H9 (cell line): ENCODE results near the gene SPANXN2. TPM values are rescaled to one million over a fixed set of nuclear protein-coding genes. Genes with fewer than 3 reads are reported as not detected.

ENCODE experiments used
- DNase-seq: peaks from one replicate; pipeline ENCODE4 v3.0.0-alpha.2; 2017
- H2AFZ ChIP-seq: one replicate; pipeline ENCODE4 v1.6.1; 2013; ENCODE audit warnings: mild to moderate bottlenecking, low read length, control low read depth, moderate library complexity
- H2AK5ac ChIP-seq: 2 replicates; pipeline ENCODE4 v1.6.1; 2013; ENCODE audit warnings: low read length, control low read depth, mixed read lengths; ENCODE audit not compliant: insufficient read length
- H2BK120ac ChIP-seq: one replicate; pipeline ENCODE4 v1.6.1; 2013; ENCODE audit warnings: low read depth, mild to moderate bottlenecking, low read length, control low read depth, inconsistent platforms; ENCODE audit not compliant: poor library complexity, severe bottlenecking
- H2BK12ac ChIP-seq: 2 replicates; pipeline ENCODE4 v1.6.1; 2013; ENCODE audit warnings: low read length, control low read depth, mixed read lengths, low read depth; ENCODE audit not compliant: insufficient read length
- H2BK15ac ChIP-seq: 2 replicates; pipeline ENCODE4 v1.6.1; 2013; ENCODE audit warnings: low read depth, low read length, control low read depth
- H2BK20ac ChIP-seq: one replicate; pipeline ENCODE4 v1.6.1; 2013; ENCODE audit warnings: low read depth, mild to moderate bottlenecking, low read length, control low read depth, inconsistent platforms; ENCODE audit not compliant: poor library complexity, severe bottlenecking
- H2BK5ac ChIP-seq: 2 replicates; pipeline ENCODE4 v1.6.1; 2013; ENCODE audit warnings: low read length, control low read depth, mixed read lengths; ENCODE audit not compliant: insufficient read length
- H3K14ac ChIP-seq: 2 replicates; pipeline ENCODE4 v1.6.1; 2013; ENCODE audit warnings: low read length, control low read depth; ENCODE audit not compliant: insufficient read depth
- H3K18ac ChIP-seq: 2 replicates; pipeline ENCODE4 v1.6.1; 2013; ENCODE audit warnings: low read depth, mild to moderate bottlenecking, mixed read lengths, low read length, control low read depth; ENCODE audit not compliant: insufficient read length
- H3K23ac ChIP-seq: 2 replicates; pipeline ENCODE4 v1.6.1; 2013; ENCODE audit warnings: low read length, control low read depth, mixed read lengths, low read depth; ENCODE audit not compliant: insufficient read length
- H3K23me2 ChIP-seq: 2 replicates; pipeline ENCODE4 v1.6.1; 2013; ENCODE audit warnings: low read depth, mild to moderate bottlenecking, mixed read lengths, low read length, control low read depth; ENCODE audit not compliant: insufficient read length, poor library complexity, severe bottlenecking
- H3K27ac ChIP-seq: 2 replicates; pipeline ENCODE4 v1.5.1; 2013; ENCODE audit warnings: low read length, control low read depth, mixed read lengths, low read depth; ENCODE audit not compliant: insufficient read length
- H3K27me3 ChIP-seq: 2 replicates; pipeline ENCODE4 v1.6.1; 2013; ENCODE audit warnings: low read length, control low read depth, inconsistent platforms; ENCODE audit not compliant: insufficient read depth
- H3K4ac ChIP-seq: 2 replicates; pipeline ENCODE4 v1.6.1; 2013; ENCODE audit warnings: low read depth, mild to moderate bottlenecking, control low read depth, inconsistent platforms, low read length, moderate library complexity
- H3K4me1 ChIP-seq: 2 replicates; pipeline ENCODE4 v1.6.1; 2013; ENCODE audit warnings: low read length, control low read depth, inconsistent platforms; ENCODE audit not compliant: insufficient read depth
- H3K4me2 ChIP-seq: 2 replicates; pipeline ENCODE4 v1.6.1; 2013; ENCODE audit warnings: low read length, control low read depth, mixed read lengths; ENCODE audit not compliant: insufficient read length, insufficient read depth
- H3K56ac ChIP-seq: 2 replicates; pipeline ENCODE4 v1.6.1; 2013; ENCODE audit warnings: low read depth, mild to moderate bottlenecking, mixed read lengths, low read length, control low read depth; ENCODE audit not compliant: insufficient read length
- H3K79me1 ChIP-seq: 2 replicates; pipeline ENCODE4 v1.6.1; 2013; ENCODE audit warnings: low read depth, mild to moderate bottlenecking, moderate library complexity, low read length, control low read depth, inconsistent platforms; ENCODE audit not compliant: insufficient read depth, poor library complexity, severe bottlenecking
- H3K79me2 ChIP-seq: 2 replicates; pipeline ENCODE4 v1.6.1; 2013; ENCODE audit warnings: low read length, control low read depth, inconsistent platforms; ENCODE audit not compliant: insufficient read depth
- H3K9ac ChIP-seq: 2 replicates; pipeline ENCODE4 v1.6.1; 2013; ENCODE audit warnings: low read length, control low read depth, mixed read lengths; ENCODE audit not compliant: insufficient read length; ENCODE audit errors: extremely low read depth
- H3K9me3 ChIP-seq: one replicate; pipeline ENCODE4 v1.6.1; 2013; ENCODE audit warnings: low read depth, low read length, inconsistent platforms; ENCODE audit not compliant: control insufficient read depth
- H3T11ph ChIP-seq: one replicate; pipeline ENCODE4 v1.6.1; 2013; ENCODE audit warnings: mild to moderate bottlenecking, low read length, control low read depth, inconsistent platforms
- H4K20me1 ChIP-seq: one replicate; pipeline ENCODE4 v1.6.1; 2013; ENCODE audit not compliant: control insufficient read depth, insufficient read length, insufficient read depth
- H4K5ac ChIP-seq: 2 replicates; pipeline ENCODE4 v1.6.1; 2013; ENCODE audit warnings: low read depth, mild to moderate bottlenecking, mixed read lengths, low read length, control low read depth; ENCODE audit not compliant: insufficient read length
- H4K8ac ChIP-seq: replicated peaks from 2 replicates; pipeline ENCODE4 v1.6.1; 2013; ENCODE audit warnings: low read length, control low read depth, mixed read lengths, low read depth; ENCODE audit not compliant: insufficient read length
- H4K91ac ChIP-seq: 2 replicates; pipeline ENCODE4 v1.6.1; 2013; ENCODE audit warnings: low read depth, mild to moderate bottlenecking, moderate library complexity, mixed read lengths, low read length, control low read depth; ENCODE audit not compliant: insufficient read length
- H3K27ac Mint-ChIP-seq, 3 experiments: 2 replicates in 2 of 3; 3 replicates in 1 of 3; pipeline ENCODE4 v1.8.0; 2020 to 2021; ENCODE audit warnings: mixed read lengths in 3 of 3, mild to moderate bottlenecking in 1 of 3, moderate library complexity in 1 of 3
- H3K27me3 Mint-ChIP-seq: 2 replicates; pipeline ENCODE4 v1.8.0; 2021; ENCODE audit warnings: low read depth, mild to moderate bottlenecking, moderate library complexity, mixed read lengths
- H3K36me3 Mint-ChIP-seq, 3 experiments: 2 replicates in 2 of 3; 3 replicates in 1 of 3; pipeline ENCODE4 v1.8.0; 2020 to 2021; ENCODE audit warnings: low read depth in 3 of 3, mixed read lengths in 3 of 3; ENCODE audit not compliant: insufficient read depth in 1 of 3
- H3K4me1 Mint-ChIP-seq, 2 experiments: 2 replicates each; pipeline ENCODE4 v1.8.0; 2020; ENCODE audit warnings: mixed read lengths in 2 of 2
- H3K4me3 Mint-ChIP-seq, 2 experiments: 2 replicates in 1 of 2; 3 replicates in 1 of 2; pipeline ENCODE4 v1.8.0; 2020 to 2021; ENCODE audit warnings: mild to moderate bottlenecking in 2 of 2, mixed read lengths in 2 of 2, moderate library complexity in 1 of 2
- H3K9me3 Mint-ChIP-seq, 2 experiments: 2 replicates in 1 of 2; 3 replicates in 1 of 2; pipeline ENCODE4 v1.8.0; 2020; ENCODE audit warnings: mild to moderate bottlenecking in 2 of 2, mixed read lengths in 2 of 2, moderate library complexity in 1 of 2
- WGBS: extraction: QIAGEN DNeasy Blood & Tissue Kit; methylation state at CpG from one replicate; pipeline ENCODE4 v1.1.7; 2013; ENCODE audit warnings: missing lambda C conversion rate, low lambda C conversion rate, mixed read lengths; ENCODE audit not compliant: insufficient read length; ENCODE audit errors: extremely low coverage; 5-methylcytosine and 5-hydroxymethylcytosine counted together
- total RNA-seq: library from RNA; stranded (reverse); gene quantifications from 2 replicates; pipeline ENCODE4 v1.2.1, GENCODE V29; 2021
- TF ChIP-seq, protein P1 (sequence below): fragments of 200-600 bp; sonication (generic); conservative IDR thresholded peaks from 3 replicates; pipeline ENCODE4 v1.8.0; 2021; ENCODE audit warnings: antibody characterized with exemption, mild to moderate bottlenecking

The SPANXN2 gene
- total RNA-seq, 1 experiment from 2014 or later: not detected

DNA sequence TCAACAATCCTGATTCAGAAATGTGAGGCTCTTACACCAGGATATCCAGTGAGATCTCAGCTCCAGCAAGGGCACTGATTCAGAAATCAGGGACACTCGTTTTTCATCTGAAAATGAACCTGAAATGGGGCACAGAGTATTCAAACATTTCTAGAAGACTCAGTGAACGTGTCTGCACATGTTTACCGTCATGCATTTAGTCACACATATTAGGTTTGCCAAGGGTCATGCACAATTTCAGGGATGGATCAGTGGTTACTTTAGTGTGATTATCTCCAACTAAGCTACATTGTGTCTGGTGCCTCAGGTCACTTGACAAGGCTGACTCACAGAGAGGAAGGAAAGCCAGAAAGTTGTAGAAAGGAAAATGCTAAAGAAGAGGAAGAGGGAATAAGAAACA is 33.6 kb upstream of the SPANXN2 start:
- no peaks in the 10 kb centered on the region for H3K4me1 Mint-ChIP-seq
- H2BK15ac ChIP-seq: no peak overlapping the region
- no peak overlapping the region for H2BK120ac ChIP-seq
- no peak overlapping the region for H3K9ac ChIP-seq
- no peak overlapping the region for H3T11ph ChIP-seq
- peaks cover 47 to 60% of the 10 kb centered on the region in 2 experiments for H3K9me3 Mint-ChIP-seq
- H2BK20ac ChIP-seq: no peak overlapping the region
- H3K18ac ChIP-seq: no peak overlapping the region
- no peak overlapping the region for H4K91ac ChIP-seq
- H3K56ac ChIP-seq: no peak overlapping the region
- H4K20me1 ChIP-seq: no peaks in the 10 kb centered on the region
- H3K4me2 ChIP-seq: no peak overlapping the region
- peaks cover 39% of the 10 kb centered on the region for H3K9me3 ChIP-seq
- H3K23ac ChIP-seq: no peak overlapping the region
- no peak overlapping the region for H2AK5ac ChIP-seq
- H4K5ac ChIP-seq: no peak overlapping the region
- H3K4me1 ChIP-seq: no peaks in the 10 kb centered on the region
- no peak overlapping the region for H3K4ac ChIP-seq
- no peak overlapping the region for H2BK12ac ChIP-seq
- H3K79me2 ChIP-seq: no peaks in the 10 kb centered on the region
- peaks cover 0 to 2% (median 0%) of the 10 kb centered on the region in 3 experiments; a peak in 1 of 7 replicates for H3K36me3 Mint-ChIP-seq
- TF ChIP-seq, protein P1, sequence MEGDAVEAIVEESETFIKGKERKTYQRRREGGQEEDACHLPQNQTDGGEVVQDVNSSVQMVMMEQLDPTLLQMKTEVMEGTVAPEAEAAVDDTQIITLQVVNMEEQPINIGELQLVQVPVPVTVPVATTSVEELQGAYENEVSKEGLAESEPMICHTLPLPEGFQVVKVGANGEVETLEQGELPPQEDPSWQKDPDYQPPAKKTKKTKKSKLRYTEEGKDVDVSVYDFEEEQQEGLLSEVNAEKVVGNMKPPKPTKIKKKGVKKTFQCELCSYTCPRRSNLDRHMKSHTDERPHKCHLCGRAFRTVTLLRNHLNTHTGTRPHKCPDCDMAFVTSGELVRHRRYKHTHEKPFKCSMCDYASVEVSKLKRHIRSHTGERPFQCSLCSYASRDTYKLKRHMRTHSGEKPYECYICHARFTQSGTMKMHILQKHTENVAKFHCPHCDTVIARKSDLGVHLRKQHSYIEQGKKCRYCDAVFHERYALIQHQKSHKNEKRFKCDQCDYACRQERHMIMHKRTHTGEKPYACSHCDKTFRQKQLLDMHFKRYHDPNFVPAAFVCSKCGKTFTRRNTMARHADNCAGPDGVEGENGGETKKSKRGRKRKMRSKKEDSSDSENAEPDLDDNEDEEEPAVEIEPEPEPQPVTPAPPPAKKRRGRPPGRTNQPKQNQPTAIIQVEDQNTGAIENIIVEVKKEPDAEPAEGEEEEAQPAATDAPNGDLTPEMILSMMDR: no peak
- H3K4me3 Mint-ChIP-seq: no peak overlapping the region
- peaks cover 24% of the 10 kb centered on the region for H3K27me3 Mint-ChIP-seq
- no peaks in the 10 kb centered on the region for H3K23me2 ChIP-seq
- no peak overlapping the region for H3K27ac Mint-ChIP-seq
- H3K79me1 ChIP-seq: no peaks in the 10 kb centered on the region
- no peak for DNase-seq
- H4K8ac ChIP-seq: no peak overlapping the region
- H3K14ac ChIP-seq: no peak overlapping the region
- H2AFZ ChIP-seq: no peak overlapping the region
- no peaks in the 10 kb centered on the region for H3K27me3 ChIP-seq
- H3K27ac ChIP-seq: no peak overlapping the region
- no CpG with 5 or more reads among the region's 3 CpGs for WGBS
- no peak overlapping the region for H2BK5ac ChIP-seq
